ENCODE measurements around the gene AJAP1.

GRCh38 chr1:4640931-4641330, 13.5 kb upstream of the AJAP1 start:
- TF ChIP-seq MAFK (IDR thresholded peaks at IDR 0.05; ENCODE audit: low read depth, low read length), result no peak
- no peak for TF ChIP-seq SP1 (IDR thresholded peaks at IDR 0.05; ENCODE audit: low read depth, low read length)
- TF ChIP-seq, protein P1, sequence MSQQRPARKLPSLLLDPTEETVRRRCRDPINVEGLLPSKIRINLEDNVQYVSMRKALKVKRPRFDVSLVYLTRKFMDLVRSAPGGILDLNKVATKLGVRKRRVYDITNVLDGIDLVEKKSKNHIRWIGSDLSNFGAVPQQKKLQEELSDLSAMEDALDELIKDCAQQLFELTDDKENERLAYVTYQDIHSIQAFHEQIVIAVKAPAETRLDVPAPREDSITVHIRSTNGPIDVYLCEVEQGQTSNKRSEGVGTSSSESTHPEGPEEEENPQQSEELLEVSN (IDR thresholded peaks at IDR 0.05), result no peak
- no peak for TF ChIP-seq GABPA (IDR thresholded peaks at IDR 0.05; ENCODE audit: borderline replicate concordance, insufficient read depth, low read length)
- TF ChIP-seq, protein P2, sequence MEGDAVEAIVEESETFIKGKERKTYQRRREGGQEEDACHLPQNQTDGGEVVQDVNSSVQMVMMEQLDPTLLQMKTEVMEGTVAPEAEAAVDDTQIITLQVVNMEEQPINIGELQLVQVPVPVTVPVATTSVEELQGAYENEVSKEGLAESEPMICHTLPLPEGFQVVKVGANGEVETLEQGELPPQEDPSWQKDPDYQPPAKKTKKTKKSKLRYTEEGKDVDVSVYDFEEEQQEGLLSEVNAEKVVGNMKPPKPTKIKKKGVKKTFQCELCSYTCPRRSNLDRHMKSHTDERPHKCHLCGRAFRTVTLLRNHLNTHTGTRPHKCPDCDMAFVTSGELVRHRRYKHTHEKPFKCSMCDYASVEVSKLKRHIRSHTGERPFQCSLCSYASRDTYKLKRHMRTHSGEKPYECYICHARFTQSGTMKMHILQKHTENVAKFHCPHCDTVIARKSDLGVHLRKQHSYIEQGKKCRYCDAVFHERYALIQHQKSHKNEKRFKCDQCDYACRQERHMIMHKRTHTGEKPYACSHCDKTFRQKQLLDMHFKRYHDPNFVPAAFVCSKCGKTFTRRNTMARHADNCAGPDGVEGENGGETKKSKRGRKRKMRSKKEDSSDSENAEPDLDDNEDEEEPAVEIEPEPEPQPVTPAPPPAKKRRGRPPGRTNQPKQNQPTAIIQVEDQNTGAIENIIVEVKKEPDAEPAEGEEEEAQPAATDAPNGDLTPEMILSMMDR (IDR thresholded peaks at IDR 0.05; ENCODE audit: control extremely low read depth in 1 of 3, insufficient read depth in 1 of 3, low read depth in 1 of 3, low read length in 3 of 3), result no peak

Data from H1 (cell line).